RPMI7951 (cell line): ENCODE measurements around the gene CD226. TPM values are rescaled to one million over a fixed set of nuclear protein-coding genes. Genes with fewer than 3 reads are reported as not detected.
"Not testable (repeated sequence)": the region's sequence is repeated elsewhere in the genome, so short reads cannot be mapped to it uniquely, and the experiment has no call there.

Experiments
- DNase-seq: peaks from one replicate; pipeline ENCODE4 v3.0.0-alpha.2; 2012; ENCODE audit warnings: low read depth
- total RNA-seq: library from RNA; depleted of rRNA; stranded (reverse); fragments of >200 nt; shearing (Covaris generic); gene quantifications from 2 replicates; pipeline ENCODE4 v1.2.3, GENCODE V29; 2014

Gene CD226
- total RNA-seq, 1 experiment from 2014 or later, result 0.12 TPM

DNA sequence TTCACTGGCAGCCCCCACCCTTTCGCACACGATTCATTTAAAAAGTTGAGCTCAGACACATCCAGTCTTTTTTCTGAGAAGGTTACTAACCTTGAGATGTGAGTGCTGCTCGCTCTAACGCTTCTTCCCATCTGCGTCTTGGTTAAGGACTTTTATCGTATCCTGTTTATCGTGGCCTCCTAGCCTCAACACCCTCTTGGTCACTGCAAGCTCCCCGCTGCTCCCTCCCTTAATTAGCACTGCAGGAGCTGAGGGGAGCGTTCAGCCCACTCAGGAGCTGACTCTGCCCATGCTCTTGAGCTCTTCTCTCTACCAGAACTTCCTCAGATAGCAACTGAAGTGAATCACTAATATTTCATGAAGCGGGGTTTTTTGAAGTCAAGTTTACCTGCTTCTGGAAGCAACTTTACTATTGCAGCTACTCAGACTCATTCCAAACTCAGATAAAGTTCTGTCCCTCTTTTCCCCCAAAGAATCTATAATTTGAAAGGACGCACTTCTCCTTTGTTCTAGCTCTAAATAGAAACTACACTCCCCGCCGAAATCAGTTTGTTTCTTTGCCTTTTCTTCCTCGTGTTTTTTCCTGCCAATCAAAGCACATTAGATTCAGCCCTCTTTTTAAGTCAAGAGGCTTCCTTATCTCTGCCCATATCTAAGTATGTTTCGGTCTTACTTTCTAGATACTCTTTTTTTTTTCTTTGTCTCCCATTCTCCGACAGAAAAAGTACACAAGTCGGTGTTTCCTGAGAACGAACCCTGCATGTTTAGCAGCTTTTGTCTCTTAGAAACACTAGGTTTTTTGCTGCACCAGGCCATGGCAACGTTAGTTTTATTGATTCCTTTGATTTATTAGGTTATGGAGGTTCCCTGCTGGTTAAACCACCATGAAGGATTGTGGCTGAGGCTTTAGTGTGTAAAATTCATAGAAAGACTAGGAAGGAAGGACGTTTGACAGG is 9.3 kb upstream of the CD226 start:
- no peak for DNase-seq

DNA sequence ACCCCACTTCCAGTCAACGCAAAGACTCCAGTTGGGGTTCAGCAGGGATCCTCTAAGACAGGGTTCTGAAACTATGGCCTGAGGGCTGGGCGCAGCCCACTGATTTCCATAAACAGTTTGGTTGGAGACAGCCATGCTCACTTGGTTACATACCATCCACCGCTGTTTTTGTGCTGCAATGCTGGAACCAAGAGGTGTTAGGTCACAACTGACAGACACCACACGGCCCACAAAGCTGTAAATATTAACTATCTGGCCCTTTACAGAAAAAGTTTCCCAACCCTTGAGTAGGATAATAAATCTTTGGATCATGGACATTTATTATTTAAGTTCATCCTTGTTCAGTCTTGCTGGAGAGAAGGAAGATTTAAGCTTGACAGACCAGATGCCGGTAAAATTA is 8.4 kb upstream of the CD226 start:
- no peak for DNase-seq

DNA sequence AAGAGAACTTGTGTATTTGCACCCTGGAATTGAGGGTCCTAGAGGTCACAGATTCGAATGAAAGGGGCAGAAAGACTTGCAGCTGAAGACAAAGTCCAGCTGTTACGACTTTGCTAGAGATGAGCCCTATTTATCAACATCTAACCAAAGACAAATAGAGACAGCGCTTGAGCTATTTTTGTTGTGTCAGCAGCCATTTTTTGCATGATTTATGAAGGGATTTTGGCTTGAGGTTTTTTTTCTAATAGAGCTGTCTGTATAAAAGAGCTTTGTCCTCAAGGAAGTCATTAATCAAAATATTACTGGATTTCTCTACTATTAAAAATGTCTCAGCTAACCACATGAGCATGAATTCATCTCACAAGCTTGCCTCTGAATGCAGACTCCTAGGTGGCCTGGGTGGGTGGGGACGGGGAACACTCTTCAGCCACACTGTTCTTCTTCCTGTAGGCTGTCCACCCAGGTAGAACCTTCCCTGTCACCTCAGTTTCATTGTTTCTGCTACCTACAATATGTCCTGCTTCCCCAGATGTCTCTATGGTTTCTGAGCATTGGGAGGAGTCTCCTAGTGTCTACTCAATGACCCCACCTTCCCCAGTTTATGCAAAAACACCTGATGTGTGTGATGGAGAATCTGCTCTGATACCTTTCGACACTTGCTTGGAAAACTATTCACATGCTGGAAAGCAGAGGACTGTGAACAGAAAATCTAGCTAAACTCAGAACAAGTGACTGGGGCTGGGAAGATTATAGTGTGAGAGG is 7.2 kb upstream of the CD226 start:
- peak; percentile 21 for DNase-seq

DNA sequence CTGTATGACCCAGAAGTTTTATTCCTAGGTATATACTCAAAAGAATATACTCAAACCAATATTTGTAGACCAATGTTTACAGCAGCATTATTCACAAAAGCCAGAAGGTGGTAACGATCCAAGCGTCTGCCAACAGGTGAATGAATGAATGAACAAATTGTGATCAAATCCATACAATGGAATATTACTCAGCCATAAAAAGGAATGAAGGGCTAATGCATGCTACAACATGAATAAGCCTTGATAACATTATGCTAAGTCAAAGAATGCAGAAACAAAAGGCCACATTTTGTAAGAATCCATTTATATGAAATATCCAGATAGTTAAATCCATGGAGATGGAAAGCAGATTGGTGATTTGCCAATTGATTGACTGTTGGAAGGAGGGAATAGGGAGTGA is 5.5 kb upstream of the CD226 start:
- no peak for DNase-seq

DNA sequence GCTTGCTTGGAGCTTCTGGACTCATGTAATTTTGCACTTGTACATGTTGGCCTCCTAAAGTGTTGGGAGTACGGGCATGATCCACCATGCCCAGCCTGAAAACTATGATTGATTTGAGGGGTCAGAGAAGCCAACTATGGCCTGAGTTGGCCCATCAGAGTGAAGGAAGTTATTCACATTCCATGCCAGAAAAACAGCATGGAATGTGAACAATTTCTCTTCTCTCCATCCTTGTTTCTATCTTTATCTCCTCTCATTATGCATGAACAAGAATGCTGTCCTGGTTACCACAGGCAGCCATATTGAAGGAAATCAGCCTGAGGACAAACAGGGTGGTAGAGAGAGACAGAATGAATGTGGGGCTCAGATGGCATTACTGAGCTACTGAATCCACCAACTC is 3.5 kb upstream of the CD226 start:
- DNase-seq, result peak; percentile 45

DNA sequence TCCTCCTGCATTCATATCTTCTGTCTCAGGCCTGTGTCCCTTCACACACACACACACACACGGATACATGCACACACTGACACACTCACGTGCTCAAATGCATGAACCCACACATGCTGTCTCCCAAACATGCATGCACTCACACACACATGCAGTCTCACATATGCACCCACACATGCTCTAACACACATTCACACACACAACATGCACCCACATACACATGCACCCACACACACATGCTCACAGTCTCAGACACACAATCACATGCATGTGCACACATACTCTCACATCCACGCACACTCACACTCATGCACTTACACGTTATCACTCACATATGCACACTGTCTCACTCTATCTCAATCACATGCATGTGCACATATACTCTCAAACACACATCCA is 1.9 kb upstream of the CD226 start:
- DNase-seq, result no peak

DNA sequence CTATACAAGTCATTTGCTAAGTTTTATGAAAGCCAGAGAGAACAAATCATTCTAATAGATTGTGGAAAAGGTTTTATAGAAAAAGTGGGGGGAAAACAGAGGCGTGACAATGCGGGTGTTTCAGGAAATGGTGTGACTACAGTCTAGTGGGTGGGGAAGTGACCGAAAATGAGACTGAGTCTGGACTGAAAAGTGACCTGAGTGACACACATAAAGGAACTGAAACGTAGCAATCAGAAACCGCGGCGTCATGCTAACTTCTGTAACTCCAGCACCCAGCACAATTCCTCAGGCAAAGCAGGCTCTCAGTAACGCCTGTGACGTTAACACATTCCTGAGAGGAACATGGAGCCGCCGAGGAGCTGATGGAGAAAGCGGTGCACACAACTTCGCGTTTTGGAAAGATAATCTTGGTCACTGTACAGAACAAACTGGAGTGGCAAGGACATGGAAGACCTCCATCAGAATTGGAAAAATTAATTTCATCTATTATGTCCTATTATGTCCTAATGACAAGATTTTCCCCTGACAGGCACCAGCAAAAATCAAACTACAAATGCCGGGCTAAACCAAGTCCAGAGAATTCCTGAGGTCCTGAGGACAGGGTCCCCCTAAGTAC is 1.4 kb upstream of the CD226 start:
- peak; percentile 5 for DNase-seq

DNA sequence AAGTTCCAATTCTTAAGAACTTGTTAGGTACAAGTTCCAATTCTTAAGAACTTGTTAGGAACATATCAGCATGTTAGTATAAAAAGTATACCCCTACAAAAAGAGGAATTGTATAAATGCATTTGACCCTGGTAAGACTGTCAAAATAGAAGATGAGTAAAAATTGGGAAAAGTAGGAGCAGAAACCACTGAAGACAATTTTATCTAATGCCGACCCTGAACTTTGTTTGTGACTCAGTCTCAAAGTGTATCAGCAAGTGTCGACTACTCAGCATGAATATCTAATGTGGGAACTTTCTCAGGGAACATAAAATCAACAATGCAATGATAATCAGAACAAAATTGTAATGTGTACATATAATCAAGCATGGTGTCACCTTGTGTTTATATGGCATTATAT is 583 bp upstream of the CD226 start:
- no peak for DNase-seq

DNA sequence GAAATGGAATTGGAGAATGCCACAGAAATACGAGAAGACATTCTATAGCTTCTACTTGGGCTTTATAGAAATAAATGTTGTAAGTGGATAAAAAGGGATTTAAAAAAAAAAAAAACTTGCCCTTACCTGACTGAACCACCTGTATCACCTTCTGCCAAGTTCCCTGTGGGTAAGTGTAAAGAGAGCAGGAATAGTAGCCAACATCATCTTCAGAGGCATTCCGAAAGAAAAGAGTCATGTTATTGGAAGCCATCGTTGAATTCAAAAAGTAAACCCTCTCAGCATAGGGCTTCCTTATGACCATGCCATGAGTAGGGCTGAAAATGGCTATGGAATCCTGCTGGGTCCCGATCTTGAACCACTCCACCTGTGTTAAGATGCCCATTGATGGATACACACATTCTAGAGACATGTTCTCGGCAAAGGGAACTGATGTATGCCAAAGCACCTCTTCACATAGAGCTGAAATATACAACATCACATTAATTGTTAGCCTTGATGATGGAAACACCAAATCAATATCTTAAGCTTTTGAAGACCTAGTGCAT is 991 bp downstream of the CD226 start:
- DNase-seq, result no peak

DNA sequence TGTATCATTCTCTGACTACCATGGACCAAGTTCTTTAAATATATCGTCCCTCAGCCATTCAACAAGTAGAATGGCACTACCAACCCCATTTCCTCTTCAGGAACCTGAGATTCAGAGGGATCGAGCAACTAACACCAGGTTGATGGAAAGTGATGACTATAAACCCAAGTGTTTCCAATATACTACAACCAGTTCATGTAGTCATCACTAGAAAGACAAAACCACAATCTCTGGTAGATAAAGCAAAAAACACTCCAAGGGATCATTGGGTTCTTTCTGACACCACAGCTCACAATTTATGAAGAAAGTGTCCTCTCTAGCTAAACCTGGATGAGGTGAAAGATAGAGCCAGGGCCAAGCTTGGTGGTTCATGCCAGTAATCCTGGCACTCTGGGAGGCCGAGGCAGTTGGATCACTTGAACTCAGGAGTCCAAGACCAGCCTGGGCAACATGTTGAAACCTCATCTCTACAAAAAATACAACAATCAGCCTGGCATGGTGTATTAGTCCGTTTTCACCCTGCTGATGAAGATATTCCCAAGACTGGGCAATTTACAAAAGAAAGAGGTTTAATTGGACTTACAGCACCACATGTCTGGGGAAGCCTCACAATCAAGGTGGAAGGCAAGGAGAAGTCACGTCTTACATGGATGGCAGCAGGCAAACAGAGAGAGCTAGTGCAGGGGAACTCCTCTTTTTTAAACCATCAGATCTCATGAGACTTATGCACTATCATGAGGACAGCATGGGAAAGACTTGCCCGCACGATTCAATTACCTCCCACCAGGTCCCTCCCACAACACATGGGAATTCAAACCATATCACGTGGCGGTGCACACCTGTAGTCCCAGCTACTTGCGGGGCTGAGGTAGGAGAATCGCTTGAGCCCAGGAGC is 2.2 kb downstream of the CD226 start:
- no peak for DNase-seq

DNA sequence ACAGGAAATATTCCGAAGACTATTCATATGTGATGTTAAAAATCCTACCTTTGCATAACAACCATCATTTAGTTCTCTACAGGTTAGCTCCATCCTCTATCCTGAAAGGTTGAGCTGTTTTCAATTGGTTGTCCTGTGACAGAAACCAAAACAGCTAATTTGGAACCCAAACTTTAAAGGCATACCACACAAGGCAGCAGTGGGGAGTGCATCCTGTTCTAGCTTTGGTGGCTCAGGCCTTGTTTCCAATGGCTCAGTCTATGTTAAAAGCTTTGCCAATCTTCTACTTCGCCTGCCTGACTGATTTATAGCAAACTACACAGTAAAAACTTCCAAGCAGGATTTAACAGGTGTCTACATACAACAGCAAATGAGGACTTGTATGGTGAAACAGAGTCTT is 3.2 kb downstream of the CD226 start:
- no peak for DNase-seq

DNA sequence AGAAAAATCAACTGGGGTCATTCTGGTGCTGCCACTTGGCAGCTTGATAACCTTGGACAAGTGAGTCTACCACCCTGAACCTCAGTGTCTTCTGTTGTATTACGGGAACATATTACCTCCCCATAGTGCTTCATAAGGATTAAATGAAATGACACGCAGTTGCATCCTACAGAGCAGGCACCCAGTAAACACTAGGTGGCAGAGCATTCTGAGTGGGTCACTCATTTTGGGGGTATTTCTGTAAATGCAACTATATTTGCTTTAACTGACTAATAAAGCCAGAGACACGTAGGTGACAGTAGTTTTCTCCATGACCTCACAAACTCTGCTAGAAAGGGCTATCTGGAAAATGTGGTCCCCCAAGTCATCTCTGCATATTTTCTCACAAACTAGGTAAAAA is 4.7 kb downstream of the CD226 start:
- no peak for DNase-seq

DNA sequence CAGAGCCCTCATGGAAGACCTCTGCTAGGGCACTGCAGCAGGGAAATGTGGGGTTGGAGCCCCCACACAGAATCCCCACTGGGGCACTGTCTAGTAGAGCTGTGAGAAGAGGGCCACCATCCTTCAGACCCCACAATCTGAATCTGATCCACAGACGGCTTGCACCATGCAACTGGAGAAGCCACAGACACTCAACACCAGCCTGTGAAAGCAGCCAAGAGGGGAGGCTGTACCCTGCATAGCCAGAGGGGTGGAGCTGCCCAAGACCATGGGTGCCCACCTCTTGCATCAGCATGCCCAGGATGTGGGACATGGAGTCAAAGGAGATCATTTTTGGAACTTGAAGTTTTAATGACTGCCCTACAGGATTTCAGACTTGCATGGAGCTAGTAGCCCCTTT is 6.5 kb downstream of the CD226 start:
- DNase-seq, result no peak

DNA sequence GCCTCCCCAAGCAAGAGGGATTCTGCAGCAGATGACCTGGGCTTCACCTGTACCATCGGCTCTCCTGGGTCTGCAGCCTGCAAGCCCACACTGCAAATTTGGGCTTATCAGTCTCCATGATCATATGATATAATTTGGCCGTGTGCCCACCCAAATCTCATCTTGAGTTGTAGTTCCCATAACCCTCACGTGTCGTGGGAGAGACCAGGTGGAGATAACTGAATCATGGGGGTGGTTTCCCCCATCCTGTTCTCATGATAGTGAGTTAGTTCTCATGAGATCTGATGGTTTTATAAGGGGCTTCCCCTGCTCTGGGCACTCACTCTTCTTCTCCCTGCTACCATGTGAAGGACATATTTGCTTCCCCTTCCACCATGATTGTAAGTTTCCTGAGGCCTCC is 7.9 kb downstream of the CD226 start:
- not testable (repeated sequence) for DNase-seq

DNA sequence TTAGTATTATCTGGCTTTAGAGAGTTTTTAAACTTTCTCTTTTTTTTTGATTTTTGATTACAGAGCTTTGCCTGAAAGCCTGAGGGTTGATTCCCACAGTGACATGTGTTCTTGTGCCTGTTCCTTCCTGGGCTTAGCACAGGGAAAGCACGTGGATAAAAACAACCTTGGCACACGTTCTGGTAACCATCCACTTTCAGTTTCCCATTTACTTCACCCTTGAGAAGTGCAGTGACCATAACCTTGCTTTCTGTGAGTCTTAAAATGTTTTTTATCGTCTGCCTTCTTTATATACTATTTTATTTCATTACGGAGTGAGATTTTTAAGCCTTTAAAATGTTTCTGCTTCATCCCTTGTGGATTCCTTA is 11.5 kb downstream of the CD226 start:
- DNase-seq, result peak; percentile 15

DNA sequence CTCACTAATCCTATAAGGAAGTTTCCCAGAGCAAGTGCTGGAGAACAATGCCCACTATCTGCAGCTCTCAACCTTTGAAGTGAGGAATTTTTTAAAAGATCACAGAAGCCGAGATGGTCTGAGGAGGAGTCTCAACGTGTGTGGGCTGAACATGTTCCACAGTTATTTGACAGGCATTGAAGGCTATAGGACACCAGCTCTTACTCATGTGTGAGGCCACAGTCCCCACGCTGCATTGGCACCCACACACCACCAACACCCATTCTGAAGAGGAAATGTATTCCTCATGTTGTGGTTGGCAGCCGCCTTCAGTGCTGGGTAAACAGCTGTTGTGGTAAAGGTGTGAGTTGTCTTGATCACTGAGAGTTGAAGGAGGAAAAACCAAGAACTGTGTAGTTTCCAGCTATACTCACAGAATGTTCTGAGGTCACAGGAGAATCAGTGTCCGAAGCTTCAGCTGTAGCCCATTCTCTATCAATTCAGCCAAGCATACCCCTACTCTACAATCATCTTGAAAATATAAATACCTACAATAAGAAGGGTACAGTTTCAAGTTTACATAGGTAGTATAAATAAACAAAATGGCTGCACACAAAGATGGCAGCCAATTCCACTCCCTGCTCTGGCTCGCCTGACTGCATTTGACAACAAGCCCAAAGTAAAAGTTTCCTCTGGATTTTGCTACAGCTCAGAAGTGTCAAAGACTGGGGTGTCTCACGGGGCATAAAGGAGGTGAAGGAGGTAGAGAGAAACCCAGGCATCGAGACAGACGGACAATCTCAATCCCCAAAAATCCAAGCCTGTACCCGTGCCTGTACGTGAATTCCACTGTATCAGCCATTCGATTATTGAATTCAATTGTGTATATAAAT is 12.1 kb downstream of the CD226 start:
- peak; percentile 4 for DNase-seq

DNA sequence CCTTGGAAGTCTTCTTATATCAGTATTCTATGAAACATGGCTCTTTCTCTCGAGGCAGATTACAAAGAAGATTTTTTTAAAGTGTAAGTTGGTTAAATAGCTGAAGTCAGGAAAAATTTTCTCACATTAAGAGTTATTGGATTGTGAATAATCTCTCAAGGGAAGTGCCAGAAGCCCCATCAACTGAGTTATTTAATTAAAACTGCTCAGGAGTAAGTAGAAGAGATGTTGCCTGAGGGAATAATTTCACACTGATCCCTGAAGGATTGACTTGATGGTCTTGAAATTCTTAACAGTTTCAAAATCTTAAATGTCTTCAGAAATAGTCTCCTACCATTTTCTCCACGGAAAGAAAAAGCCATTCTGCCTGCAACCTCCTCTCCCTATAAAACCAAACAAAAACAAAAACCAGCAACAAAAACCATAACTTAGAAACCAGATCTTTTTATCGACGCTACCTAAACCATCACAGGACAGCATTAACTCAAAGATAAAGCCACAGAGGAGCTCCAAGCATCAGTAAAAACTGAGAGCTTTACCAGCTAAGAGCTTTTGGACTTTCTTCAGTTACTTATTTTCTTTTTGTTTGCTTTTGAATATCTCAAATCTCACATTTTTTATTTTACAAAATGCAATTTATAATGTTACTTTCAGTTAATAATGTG is 12.9 kb downstream of the CD226 start:
- DNase-seq, result no peak

DNA sequence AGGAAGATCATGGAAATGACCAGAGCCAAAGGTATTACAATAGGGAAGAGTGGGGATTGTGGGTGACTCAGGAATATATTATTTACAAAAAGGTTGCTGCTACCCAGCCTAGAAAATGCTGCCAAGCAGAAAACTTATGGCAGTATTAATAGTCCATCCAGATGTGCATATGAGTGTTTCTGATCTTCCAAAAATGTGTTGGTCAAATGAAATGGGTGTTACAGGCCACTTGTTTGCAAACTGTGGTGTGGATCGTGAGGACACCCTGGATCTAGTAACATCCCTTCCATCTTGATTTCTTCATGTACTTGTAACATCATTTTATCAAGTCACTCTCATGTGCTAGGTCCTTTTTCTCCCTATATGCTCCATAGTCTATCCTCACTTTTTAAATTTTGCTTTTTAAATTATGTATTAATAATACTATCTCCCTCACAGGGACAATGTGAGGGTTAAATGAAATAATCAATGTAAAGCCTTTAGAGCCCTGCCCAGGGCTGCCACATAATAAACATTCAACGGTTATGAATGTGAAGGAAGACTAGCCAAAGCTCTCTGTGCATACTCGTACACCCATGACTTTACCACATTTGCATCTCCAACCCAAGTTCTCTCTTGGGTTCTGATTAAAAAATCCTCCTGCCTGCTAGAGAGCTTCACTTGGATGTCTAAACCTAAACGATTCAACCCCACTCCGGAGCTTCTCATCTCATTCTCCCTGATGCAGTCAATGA is 18.5 kb downstream of the CD226 start:
- no peak for DNase-seq

DNA sequence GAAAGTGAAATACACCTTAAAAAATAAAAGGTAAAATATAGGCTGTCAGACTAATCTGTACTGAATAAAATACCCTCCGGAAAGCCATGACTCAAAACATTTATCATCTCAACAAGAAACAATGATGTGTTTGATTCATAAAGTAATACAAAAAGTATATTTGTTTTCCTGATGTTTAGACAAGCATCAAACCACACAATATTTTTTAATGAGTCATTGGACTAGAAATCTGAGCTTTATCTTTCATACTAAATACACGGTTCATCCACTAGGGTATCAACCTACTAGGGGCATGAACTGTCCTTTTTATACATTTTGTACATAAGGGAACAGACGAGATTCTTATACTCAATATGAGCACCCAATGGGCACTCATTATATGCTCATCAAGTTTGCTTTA is 31.3 kb downstream of the CD226 start:
- DNase-seq, result peak; percentile 2
